Erythroblast (primary cell): Measurements from ENCODE around the gene HCFC1.
"Not testable (repeated sequence)": the region's sequence is repeated elsewhere in the genome, so short reads cannot be mapped to it uniquely, and the experiment has no call there.

Source experiments
- GATA1 ChIP-seq: IDR thresholded peaks from 2 replicates; pipeline ENCODE4 v1.6.1; 2011; ENCODE audit warnings: low read depth, mild to moderate bottlenecking, control low read depth, low read length, moderate library complexity
- POLR2A ChIP-seq: IDR thresholded peaks from 2 replicates; pipeline ENCODE4 v1.6.1; 2011; ENCODE audit warnings: mild to moderate bottlenecking, low read length

DNA sequence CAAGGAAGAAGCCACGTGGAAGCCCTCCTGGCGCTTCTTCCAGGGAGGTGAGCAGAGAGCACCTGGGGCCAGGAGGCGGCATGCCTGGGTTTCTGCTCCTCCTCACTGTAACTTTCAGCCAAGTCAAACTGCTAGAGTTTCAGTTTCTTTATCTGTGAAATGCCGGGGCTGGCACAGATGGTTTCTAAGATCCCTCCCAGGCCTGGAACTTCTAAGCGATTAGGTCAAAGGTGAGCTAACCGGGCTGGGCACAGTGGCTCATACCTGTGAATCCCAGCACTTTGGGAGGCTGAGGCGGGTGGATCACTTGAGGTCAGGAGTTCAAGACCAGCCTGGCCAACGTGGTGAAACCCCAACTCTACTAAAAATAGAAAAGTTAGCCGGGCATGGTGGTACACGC lies 8.8 kb upstream of the HCFC1 start:
- not testable (repeated sequence) for TF ChIP-seq POLR2A, GATA1
